Activated naive CD4-positive, alpha-beta T cell treated with anti-CD3 and anti-CD28 coated beads, Interleukin-2, amount 10 ng/mL, durations not matched to agents 7 days and 5 days (primary cell): ENCODE data around the gene NOTCH4.
"Not testable (repeated sequence)": the region's sequence is repeated elsewhere in the genome, so short reads cannot be mapped to it uniquely, and the experiment has no call there.

Experiments used
- CTCF ChIA-PET: fragments of 350-600 bp; sonication (Branson Sonifier 250); formaldehyde crosslinking; loops from one replicate; lab custom pipeline; 2021; ENCODE audit warnings: antibody characterized with exemption; lab: Charles Lee
- DNase-seq: peaks from one replicate; pipeline ENCODE4 v3.0.0-alpha.2; 2020
- H3K27ac Mint-ChIP-seq: one replicate; pipeline ENCODE4 v1.8.0; 2021; ENCODE audit warnings: mild to moderate bottlenecking, moderate library complexity, mixed read lengths
- H3K27me3 Mint-ChIP-seq: one replicate; pipeline ENCODE4 v1.8.0; 2021; ENCODE audit warnings: mild to moderate bottlenecking, mixed read lengths
- H3K36me3 Mint-ChIP-seq: one replicate; pipeline ENCODE4 v1.8.0; 2021; ENCODE audit warnings: mixed read lengths
- H3K4me1 Mint-ChIP-seq: one replicate; pipeline ENCODE4 v1.8.0; 2021; ENCODE audit warnings: mixed read lengths
- H3K4me3 Mint-ChIP-seq: one replicate; pipeline ENCODE4 v1.8.0; 2021; ENCODE audit warnings: mild to moderate bottlenecking, moderate library complexity, mixed read lengths
- H3K9me3 Mint-ChIP-seq: one replicate; pipeline ENCODE4 v1.8.0; 2021; ENCODE audit warnings: mixed read lengths

Gene NOTCH4

DNA sequence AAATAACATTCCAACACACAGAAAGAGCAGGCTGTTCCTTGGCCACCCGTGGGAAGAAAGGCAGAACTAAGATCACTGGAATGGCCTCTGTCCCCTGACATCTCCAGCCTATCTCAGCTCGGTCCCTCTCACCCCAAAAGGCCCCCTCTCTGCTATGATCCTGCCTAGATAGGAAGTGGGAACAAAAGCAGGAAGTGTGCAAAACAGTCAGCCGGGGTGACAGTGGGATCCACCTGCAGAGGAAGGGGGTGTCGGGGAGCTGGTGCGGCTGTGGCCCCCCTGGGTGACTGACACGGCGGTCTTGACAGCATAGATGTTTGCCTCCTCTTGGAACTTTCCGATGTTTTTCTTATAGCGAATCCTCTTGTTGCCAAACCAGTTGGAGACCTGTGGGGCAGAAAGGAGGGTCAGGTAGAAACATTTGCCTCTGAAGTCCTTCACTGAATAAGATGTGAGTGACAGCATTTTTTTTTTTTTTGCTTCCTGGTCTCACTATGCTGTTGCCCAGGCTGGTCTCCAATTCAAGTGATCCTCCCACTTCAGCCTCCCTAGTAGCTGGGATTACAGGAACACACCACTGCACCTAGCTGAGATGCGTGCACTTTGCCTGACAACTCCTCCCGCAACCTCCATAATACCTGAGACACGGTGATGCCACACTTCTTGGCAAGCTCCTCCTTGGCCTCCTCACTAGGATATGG lies 36.7 kb downstream of the NOTCH4 start:
- peak overlapping the region; percentile 53 for H3K4me3 Mint-ChIP-seq
- H3K9me3 Mint-ChIP-seq: no peaks in the 10 kb centered on the region
- H3K27me3 Mint-ChIP-seq: peaks cover 5% of the 10 kb centered on the region
- H3K36me3 Mint-ChIP-seq: peaks cover 69% of the 10 kb centered on the region
- DNase-seq: no peak
- H3K4me1 Mint-ChIP-seq: peaks cover 42% of the 10 kb centered on the region
- peak overlapping the region; percentile 85 for H3K27ac Mint-ChIP-seq
- CTCF ChIA-PET: no interaction called here

DNA sequence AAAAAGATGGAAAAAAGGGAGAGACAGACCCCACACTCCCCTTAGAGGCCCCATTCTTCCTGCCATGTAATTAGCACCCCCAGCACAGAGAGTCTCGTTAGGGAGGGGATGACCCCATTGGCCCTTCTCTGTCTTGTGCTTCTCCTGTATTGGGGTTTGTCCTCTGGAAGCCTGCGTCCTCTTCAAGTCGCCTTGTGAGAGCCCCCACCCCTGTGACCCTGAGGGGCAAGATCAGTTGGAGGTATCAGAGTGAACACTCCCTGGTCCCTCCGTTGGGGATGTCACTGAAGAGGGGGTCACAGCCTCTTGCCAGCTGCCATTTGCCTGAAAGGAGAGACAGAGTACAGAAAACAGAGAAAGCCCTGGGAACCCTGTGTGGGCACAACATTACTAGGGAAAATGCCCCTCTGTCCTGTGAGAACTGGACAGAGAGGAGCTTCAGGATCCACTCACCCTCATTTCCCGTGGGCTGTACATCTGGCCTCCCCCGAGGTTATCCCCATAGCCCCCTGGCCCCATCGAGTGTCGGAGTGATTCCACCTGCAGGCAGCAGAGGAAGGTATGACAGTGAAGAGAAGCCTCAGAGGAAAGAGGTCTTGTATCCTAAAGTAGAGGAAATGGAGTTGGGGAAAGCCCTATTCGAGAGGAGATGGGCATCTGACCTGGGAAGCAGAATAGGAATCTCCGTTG lies 37.6 kb downstream of the NOTCH4 start:
- H3K9me3 Mint-ChIP-seq, DNase-seq, CTCF ChIA-PET, H3K27me3 Mint-ChIP-seq: not testable (repeated sequence)
- Mint-ChIP-seq H3K4me1 (peaks cover 44% of the 10 kb centered on the region), H3K27ac (peak overlapping the region; percentile 85), H3K4me3 (peak overlapping the region; percentile 41), H3K36me3 (peaks cover 60% of the 10 kb centered on the region)

DNA sequence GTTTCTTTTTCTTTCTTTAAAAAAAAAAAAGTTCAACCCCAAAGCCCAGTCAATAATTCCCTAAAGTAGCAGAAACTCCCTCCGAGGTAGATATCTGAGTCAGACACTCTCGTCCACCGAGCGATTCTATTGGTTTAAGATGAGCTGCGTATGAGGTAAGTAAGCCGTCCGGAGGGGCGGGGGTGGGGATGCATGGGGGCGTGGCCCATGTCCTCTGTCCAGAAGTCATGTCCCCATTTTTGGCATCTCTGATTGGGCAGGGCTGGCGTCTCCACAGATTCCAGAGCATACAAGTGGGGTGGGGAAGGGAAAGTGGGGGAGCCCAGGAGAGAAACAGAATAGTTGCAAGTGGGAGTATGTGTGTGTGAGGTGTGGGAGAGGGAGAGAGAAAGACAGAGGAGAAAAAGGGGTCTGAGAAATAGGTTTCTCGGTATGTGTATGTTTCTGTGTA lies 38.2 kb downstream of the NOTCH4 start:
- H3K9me3 Mint-ChIP-seq, DNase-seq, H3K27me3 Mint-ChIP-seq, H3K4me3 Mint-ChIP-seq, CTCF ChIA-PET: not testable (repeated sequence)
- peaks cover 57% of the 10 kb centered on the region for H3K36me3 Mint-ChIP-seq
- peaks cover 47% of the 10 kb centered on the region for H3K4me1 Mint-ChIP-seq
- H3K27ac Mint-ChIP-seq: peak overlapping the region; percentile 81

DNA sequence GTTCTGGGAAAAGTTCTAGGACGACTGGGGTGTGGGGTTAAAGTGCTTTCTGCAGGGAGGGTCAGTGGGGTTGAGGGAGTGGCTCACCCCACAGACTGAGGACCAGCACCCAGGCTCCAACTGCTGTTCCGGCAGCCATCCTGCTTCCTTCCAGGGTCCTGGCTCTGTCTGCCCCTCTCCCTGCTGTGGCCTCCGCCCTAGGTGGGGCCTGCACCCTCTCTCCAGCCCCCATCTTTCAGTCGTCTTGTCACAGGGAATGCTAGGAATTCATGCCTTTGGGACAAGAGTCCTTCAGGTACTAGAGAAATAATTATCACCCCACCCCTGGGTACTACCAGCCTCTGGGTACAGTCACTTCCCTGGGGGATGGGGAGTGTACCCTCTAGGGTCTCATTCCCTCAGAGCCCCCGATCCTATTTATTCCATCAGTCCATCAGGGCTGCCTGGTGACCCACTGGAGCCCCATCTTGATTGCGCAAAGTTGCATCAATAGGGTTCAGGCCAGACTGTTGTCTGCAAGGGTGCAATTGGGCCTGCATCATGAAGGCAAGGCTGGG lies 39.7 kb downstream of the NOTCH4 start, which contains the start of gene AGER:
Gene AGER (minus strand): TSS at position 170 of the 557 bp plus-strand sequence. CDS start 31 bp downstream, at position 139.
- Mint-ChIP-seq H3K4me1 (peaks cover 61% of the 10 kb centered on the region), H3K27ac (no peak within 1 kb of the TSS), H3K9me3 (no peaks in the 10 kb centered on the region), H3K27me3 (peaks cover 5% of the 10 kb centered on the region), H3K36me3 (peaks cover 58% of the 10 kb centered on the region), H3K4me3 (no peak within 1 kb of the TSS)
- peak; percentile 13 for DNase-seq
- CTCF ChIA-PET: no interaction called here

DNA sequence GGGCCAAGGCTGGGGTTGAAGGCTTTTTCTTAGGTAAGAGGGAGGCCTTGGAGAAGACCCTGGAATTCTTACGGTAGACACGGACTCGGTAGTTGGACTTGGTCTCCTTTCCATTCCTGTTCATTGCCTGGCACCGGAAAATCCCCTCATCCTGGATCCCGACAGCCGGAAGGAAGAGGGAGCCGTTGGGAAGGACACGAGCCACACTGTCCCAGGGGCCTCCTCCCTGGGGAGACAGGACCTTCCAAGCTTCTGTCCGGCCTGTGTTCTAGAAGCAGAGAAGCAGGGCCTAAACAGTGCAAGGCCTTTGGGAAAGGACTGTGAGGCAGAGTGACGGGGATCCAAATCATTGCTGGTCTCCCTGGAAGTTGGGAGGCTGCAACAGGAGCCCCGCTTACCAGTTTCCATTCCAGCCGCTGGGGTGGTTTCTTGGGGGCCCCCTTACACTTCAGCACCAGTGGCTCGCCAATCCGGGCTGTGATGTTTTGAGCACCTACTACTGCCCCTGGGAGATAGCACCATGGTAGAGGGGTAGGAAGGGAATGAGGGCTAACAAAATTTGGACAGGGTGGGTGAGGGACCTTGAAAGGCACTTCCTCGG lies 40.3 kb downstream of the NOTCH4 start:
- no peaks in the 10 kb centered on the region for H3K27me3 Mint-ChIP-seq
- no peak overlapping the region for H3K27ac Mint-ChIP-seq
- H3K9me3 Mint-ChIP-seq: no peaks in the 10 kb centered on the region
- CTCF ChIA-PET: no interaction called here
- peaks cover 57% of the 10 kb centered on the region for H3K36me3 Mint-ChIP-seq
- no peak for DNase-seq
- no peak overlapping the region for H3K4me3 Mint-ChIP-seq
- H3K4me1 Mint-ChIP-seq: peaks cover 61% of the 10 kb centered on the region

DNA sequence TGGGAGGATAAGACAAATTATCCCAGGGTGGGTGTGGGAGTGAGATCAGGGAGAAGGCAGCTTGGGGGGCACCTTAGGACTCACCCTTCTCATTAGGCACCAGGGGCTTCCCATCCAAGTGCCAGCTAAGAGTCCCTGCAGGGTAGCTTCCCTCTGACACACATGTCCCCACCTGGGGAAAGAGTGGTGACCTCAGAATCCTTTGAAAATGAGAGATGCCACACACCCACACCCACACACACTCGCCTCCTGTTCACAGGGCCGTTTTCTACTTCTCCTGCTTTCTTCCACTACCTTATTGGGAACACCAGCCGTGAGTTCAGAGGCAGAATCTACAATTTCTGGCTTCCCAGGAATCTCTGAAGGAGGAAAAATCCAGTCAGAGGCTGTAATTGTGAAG lies 40.8 kb downstream of the NOTCH4 start:
- Mint-ChIP-seq H3K36me3 (peaks cover 54% of the 10 kb centered on the region), H3K4me1 (peaks cover 58% of the 10 kb centered on the region), H3K4me3 (no peak overlapping the region), H3K9me3 (no peaks in the 10 kb centered on the region), H3K27ac (no peak overlapping the region), H3K27me3 (no peaks in the 10 kb centered on the region)
- CTCF ChIA-PET: interaction anchor here (1.1 to 1.7 kb wide), 2 partner anchors 8 to 10 kb away, joined by 6 read pairs; partner anchors contain the start of gene GPSM3
- DNase-seq: no peak

DNA sequence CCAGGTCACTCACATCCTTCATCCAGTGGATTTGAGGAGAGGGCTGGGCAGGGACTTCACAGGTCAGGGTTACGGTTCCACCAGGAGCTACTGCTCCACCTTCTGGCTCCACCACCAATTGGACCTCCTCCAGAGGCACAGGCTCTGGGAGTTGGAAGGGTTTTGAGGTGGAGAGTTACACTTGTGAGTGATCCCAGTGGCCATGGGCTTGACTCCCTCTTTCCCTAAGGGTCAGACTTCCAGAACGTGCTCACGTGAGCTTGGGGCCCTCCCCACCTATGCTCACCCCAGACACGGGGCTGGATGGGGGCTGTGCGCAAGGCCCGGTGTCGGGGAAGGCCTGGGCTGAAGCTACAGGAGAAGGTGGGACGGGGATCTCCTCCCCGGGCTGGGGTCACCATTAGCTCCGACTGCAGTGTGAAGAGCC lies 41.3 kb downstream of the NOTCH4 start:
- no peak for DNase-seq
- Mint-ChIP-seq H3K9me3 (no peaks in the 10 kb centered on the region), H3K27ac (peak overlapping the region; percentile 6), H3K4me3 (no peak overlapping the region), H3K4me1 (peaks cover 55% of the 10 kb centered on the region), H3K27me3 (no peaks in the 10 kb centered on the region), H3K36me3 (peaks cover 50% of the 10 kb centered on the region)
- CTCF ChIA-PET: interaction anchor here (1.1 to 1.7 kb wide), 2 partner anchors 9 to 10 kb away, joined by 6 read pairs; partner anchors contain the start of gene GPSM3

DNA sequence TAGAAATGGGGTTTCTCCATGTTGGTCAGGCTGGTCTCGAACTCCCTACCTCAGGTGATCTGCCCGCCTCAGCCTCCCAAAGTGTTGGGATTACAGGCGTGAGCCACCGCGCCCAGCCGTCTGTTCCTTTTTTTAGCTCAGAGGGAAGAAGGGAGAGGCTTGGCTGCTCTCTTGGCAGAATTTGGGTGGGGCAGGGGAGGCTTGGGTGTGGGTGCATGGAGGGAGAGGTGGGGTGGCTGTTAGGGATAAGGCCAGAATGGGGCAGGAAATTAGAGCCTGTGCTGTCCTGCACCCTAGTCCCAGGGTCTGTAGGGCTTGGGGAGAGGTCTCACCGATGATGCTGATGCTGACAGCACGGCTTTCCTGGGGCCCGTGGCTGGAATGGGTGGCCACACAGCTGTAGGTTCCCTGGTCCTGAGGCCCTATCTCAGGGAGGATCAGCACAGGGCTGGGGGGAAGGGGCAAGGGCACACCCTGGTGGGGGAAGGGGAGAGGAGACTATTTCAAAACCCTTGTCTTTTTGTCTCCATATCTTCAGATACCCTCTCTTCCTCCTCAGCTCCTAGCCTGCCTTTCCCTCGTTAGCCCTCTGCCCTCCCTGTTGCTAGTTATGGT lies 41.8 kb downstream of the NOTCH4 start:
- peaks cover 54% of the 10 kb centered on the region for H3K4me1 Mint-ChIP-seq
- H3K36me3 Mint-ChIP-seq: peaks cover 45% of the 10 kb centered on the region
- no peaks in the 10 kb centered on the region for H3K27me3 Mint-ChIP-seq
- peak overlapping the region; percentile 6 for H3K27ac Mint-ChIP-seq
- H3K9me3 Mint-ChIP-seq: no peaks in the 10 kb centered on the region
- CTCF ChIA-PET: interaction anchor here (1.0 to 1.7 kb wide), 3 partner anchors 9 to 64 kb away, joined by 3 to 6 read pairs (median 6); partner anchors contain the start of gene GPSM3
- DNase-seq: no peak
- H3K4me3 Mint-ChIP-seq: no peak overlapping the region

DNA sequence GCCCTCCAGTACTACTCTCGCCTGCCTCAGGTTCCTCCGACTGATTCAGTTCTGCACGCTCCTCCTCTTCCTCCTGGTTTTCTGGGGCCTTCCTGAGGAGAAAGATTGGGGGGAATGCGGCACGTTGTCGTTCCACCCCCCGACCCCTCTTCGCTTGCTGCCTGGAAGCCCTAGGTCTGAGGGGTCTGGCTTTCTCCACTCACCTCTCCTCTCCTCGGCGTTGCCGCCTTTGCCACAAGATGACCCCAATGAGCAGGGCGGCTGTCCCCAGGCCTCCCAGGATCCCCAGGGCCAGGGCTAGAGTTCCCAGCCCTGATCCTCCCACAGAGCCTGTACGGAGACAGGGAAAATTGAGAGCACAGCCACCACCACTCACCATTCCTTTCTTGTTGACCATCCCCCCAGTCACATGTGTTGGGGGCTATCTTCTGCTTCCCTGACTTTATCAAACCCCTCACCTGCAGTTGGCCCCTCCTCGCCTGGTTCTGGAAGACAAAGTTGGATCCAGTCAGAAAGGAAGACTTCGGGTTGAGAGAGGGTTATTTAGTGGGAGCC lies 42.6 kb downstream of the NOTCH4 start:
- H3K27ac Mint-ChIP-seq: no peak overlapping the region
- DNase-seq: no peak
- CTCF ChIA-PET: interaction anchor here (1.0 to 1.7 kb wide), 2 partner anchors 10 to 63 kb away, joined by 3 to 6 read pairs; no protein-coding TSS in a partner anchor
- H3K36me3 Mint-ChIP-seq: peaks cover 38% of the 10 kb centered on the region
- no peaks in the 10 kb centered on the region for H3K27me3 Mint-ChIP-seq
- H3K4me3 Mint-ChIP-seq: no peak overlapping the region
- H3K4me1 Mint-ChIP-seq: peaks cover 54% of the 10 kb centered on the region
- no peaks in the 10 kb centered on the region for H3K9me3 Mint-ChIP-seq

DNA sequence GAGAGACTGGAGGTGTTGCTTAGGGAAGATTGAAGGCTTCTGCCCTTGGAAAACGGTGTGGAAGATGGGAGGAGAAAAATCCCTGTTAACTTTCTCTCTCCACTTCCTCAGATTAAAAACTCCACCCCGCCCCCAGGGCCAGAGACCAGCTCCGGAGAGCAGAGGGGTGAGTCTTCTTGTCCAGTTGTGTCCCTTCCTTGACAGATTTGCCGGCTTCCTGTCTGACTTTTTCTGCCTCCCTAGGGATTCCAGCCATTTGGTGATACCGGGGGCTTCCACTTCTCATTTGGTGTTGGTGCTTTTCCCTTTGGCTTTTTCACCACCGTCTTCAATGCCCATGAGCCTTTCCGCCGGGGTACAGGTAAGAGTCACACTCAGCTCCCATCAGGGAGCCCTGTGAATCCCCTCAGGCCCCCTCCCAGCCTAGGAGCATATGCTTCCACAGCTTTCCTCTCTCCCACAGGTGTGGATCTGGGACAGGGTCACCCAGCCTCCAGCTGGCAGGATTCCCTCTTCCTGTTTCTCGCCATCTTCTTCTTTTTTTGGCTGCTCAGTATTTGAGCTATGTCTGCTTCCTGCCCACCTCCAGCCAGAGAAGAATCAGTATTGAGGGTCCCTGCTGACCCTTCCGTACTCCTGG lies 44.0 kb downstream of the NOTCH4 start:
- peak overlapping the region; percentile 30 for H3K27ac Mint-ChIP-seq
- H3K4me1 Mint-ChIP-seq: peaks cover 52% of the 10 kb centered on the region

DNA sequence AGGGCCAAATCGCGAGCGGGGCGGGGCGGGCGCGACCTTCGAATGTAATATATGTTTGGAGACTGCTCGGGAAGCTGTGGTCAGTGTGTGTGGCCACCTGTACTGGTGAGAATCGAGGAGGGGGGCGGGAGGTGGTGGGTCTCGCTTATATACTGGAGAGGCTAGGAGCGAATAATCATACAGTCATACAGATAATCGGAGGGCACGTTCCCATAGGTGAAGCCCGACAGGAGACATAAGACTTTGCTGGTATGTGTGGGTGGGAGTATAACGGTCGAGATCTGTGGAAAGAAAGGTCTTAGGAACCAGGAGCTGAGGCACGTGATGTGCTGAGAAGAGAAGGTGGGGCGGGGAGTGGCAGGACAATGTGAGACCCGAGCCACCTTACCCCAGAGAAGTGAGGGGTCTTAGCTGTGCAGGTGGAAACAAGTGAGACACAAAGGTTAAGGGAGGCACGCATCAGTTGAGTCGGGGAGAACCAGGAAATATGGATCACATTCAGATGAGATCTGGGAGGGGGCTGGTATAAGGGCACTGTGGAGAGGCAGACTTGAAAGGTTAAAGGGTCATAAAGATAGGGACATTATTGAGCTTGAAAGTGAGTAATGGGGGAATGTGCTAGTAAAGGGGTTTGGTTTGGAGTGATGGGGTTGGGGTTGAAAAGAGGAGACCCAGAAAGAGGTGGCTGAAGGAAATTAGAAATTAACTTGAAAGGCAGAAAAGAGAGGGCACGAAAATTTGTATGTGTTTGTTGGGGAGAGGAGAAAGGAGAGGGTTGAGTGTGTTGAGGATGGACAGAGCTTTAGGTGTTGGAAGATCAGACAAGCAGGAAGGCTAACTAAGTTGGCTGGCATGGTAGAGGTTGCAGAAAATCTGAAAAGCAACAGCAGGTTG lies 45.1 kb downstream of the NOTCH4 start:
- peak; percentile 34 for DNase-seq
- CTCF ChIA-PET: interaction anchor here (0.8 to 1.5 kb wide), 2 partner anchors 17 to 30 kb away, joined by 3 to 5 read pairs; no protein-coding TSS in a partner anchor
- peaks cover 63% of the 10 kb centered on the region for H3K4me1 Mint-ChIP-seq

More for the DNA sequence above, 44.0 kb downstream of the NOTCH4 start:
- no peak for DNase-seq
- H3K36me3 Mint-ChIP-seq: peaks cover 29% of the 10 kb centered on the region
- no peaks in the 10 kb centered on the region for H3K9me3 Mint-ChIP-seq
- H3K4me3 Mint-ChIP-seq: peak overlapping the region; percentile 85
- CTCF ChIA-PET: no interaction called here
- H3K27me3 Mint-ChIP-seq: no peaks in the 10 kb centered on the region

More for the DNA sequence above, 45.1 kb downstream of the NOTCH4 start:
- Mint-ChIP-seq H3K27ac (peak overlapping the region; percentile 92), H3K36me3 (peaks cover 28% of the 10 kb centered on the region), H3K9me3 (no peaks in the 10 kb centered on the region), H3K27me3 (no peaks in the 10 kb centered on the region), H3K4me3 (peak overlapping the region; percentile 85)
